K562 (cell line): ENCODE data around the gene PXDC1. TPM values are rescaled to one million over a fixed set of nuclear protein-coding genes. Genes with fewer than 3 reads are reported as not detected.

Source experiments
- ATAC-seq: fragments of 200-7000 bp; cut with Tn5 transposase; 3 replicates; pipeline ENCODE4 v1.9.1; 2020; ENCODE audit warnings: moderate library complexity
- BruUV-seq: library from RNA; stranded (reverse); fragments of 400-500 nt; replicated peaks from 2 replicates; lab custom pipeline; 2021; lab: Mats Ljungman, UMichigan
- CTCF ChIA-PET: fragments of 300-600 bp; formaldehyde crosslinking; extraction: SDS; loops from one replicate; lab custom pipeline; 2021; ENCODE audit warnings: low intra/inter-chr PET ratio; lab: Yijun Ruan, JAX
- POLR2A ChIA-PET: fragments of 300-600, 350-650 bp; sonication (Branson Sonifier 250); formaldehyde crosslinking; extraction: SDS; loops from one replicate; lab custom pipeline; 2021; ENCODE audit warnings: antibody characterized with exemption, inconsistent platforms; lab: Yijun Ruan, JAX
- DNase-seq, 4 experiments: peaks; one replicate each; pipeline versions ENCODE4 v3.0.0 to v3.0.0-alpha.2; 2011 to 2018; ENCODE audit warnings: low spot score in 3 of 4, mixed read lengths in 3 of 4; ENCODE audit errors: extremely low read depth in 1 of 4
- FAIRE-seq: peaks from 2 replicates; lab custom pipeline; 2011; peaks lifted over from hg19 to GRCh38; lab: Jason Lieb, UNC
- H2AFZ ChIP-seq: 2 replicates; pipeline ENCODE4 v1.6.0; 2011; ENCODE audit warnings: low read depth, low read length, control low read depth, inconsistent platforms
- H3K27ac ChIP-seq: fragments of 200-600 bp; 3 replicates; pipeline ENCODE4 v1.8.0; 2011; ENCODE audit warnings: low read depth, mild to moderate bottlenecking, control low read depth, inconsistent platforms, low read length, moderate library complexity, mixed read lengths; ENCODE audit errors: extremely low read depth
- H3K27me3 ChIP-seq, 2 experiments: fragments of 300-600 bp in 1 of 2; 2 replicates in 1 of 2; 3 replicates in 1 of 2; pipeline versions ENCODE4 v1.6.0 to v1.8.0; 2011; ENCODE audit warnings: inconsistent platforms in 2 of 2, low read length in 2 of 2, mild to moderate bottlenecking in 1 of 2, mixed read lengths in 1 of 2, moderate library complexity in 1 of 2; ENCODE audit not compliant: control insufficient read depth in 2 of 2, insufficient read depth in 2 of 2
- H3K36me3 ChIP-seq: fragments of 300-600 bp; 3 replicates; pipeline ENCODE4 v1.8.0; 2011; ENCODE audit warnings: mild to moderate bottlenecking, low read length, inconsistent platforms; ENCODE audit not compliant: control insufficient read depth, insufficient read depth
- H3K4me1 ChIP-seq, 2 experiments: fragments of 200-600 bp in 1 of 2; replicated peaks in 1 of 2; 2 replicates in 1 of 2; 3 replicates in 1 of 2; pipeline versions ENCODE4 v1.5.1 to v1.8.0; 2011; ENCODE audit warnings: inconsistent platforms in 2 of 2, low read length in 2 of 2, mild to moderate bottlenecking in 1 of 2, mixed read lengths in 1 of 2, moderate library complexity in 1 of 2; ENCODE audit not compliant: control insufficient read depth in 2 of 2, insufficient read depth in 2 of 2
- H3K4me2 ChIP-seq: 2 replicates; pipeline ENCODE4 v1.6.1; 2011; ENCODE audit warnings: low read length, control low read depth, inconsistent platforms, mixed read lengths; ENCODE audit not compliant: insufficient read depth
- H3K4me3 ChIP-seq: fragments of 200-600 bp; sonication (generic), shearing (Covaris generic); 2 replicates; pipeline ENCODE4 v1.5.1; 2016; ENCODE audit warnings: control low read depth, inconsistent platforms
- H3K79me2 ChIP-seq: fragments of 200-600 bp; 3 replicates; pipeline ENCODE4 v1.8.0; 2011; ENCODE audit warnings: low read length, inconsistent platforms; ENCODE audit not compliant: control insufficient read depth, insufficient read depth
- H3K9ac ChIP-seq, 2 experiments: 2 replicates each; pipeline versions ENCODE4 v1.6.0 to v1.6.1; 2011; ENCODE audit warnings: low read depth in 2 of 2, low read length in 2 of 2, control low read depth in 1 of 2, inconsistent platforms in 1 of 2, mild to moderate bottlenecking in 1 of 2, mixed read lengths in 1 of 2; ENCODE audit not compliant: insufficient read depth in 1 of 2
- H3K9me1 ChIP-seq: one replicate; pipeline ENCODE4 v1.6.0; 2011; ENCODE audit warnings: inconsistent platforms, mild to moderate bottlenecking, low read length, moderate library complexity; ENCODE audit not compliant: control insufficient read depth, insufficient read depth
- H3K9me3 ChIP-seq: replicated peaks from 2 replicates; pipeline ENCODE4 v1.5.1; 2011; ENCODE audit warnings: low read depth, low read length, inconsistent platforms; ENCODE audit not compliant: control insufficient read depth, insufficient read depth
- H4K20me1 ChIP-seq: replicated peaks from 2 replicates; pipeline ENCODE4 v1.6.1; 2011; ENCODE audit warnings: low read length, inconsistent platforms, mixed read lengths; ENCODE audit not compliant: control insufficient read depth, insufficient read depth
- CAMTA2 ChIP-seq: fragments of 250-450 bp; sonication (Bioruptor Pico); conservative IDR thresholded peaks from 2 replicates; pipeline ENCODE4 v1.5.1; 2022
- CCNT2 ChIP-seq: IDR thresholded peaks from 2 replicates; pipeline ENCODE4 v1.6.1; 2011; ENCODE audit warnings: borderline replicate concordance, low read depth, mild to moderate bottlenecking, moderate library complexity, mixed read lengths, low read length; ENCODE audit not compliant: insufficient read length; ENCODE audit errors: extremely low read depth
- DMBX1 ChIP-seq: fragments of 250-450 bp; sonication (Bioruptor Pico); IDR thresholded peaks from 2 replicates; pipeline ENCODE4 v1.8.0; 2022; ENCODE audit warnings: inconsistent platforms, mild to moderate bottlenecking, moderate library complexity, borderline replicate concordance
- HMGXB4 ChIP-seq: sonication (generic); formaldehyde crosslinking; IDR thresholded peaks from 2 replicates; pipeline ENCODE4 v1.8.1; 2023; ENCODE audit warnings: mild to moderate bottlenecking, missing genetic modification reagents
- NR2C2 ChIP-seq, 2 experiments: fragments of 200-800 bp in 1 of 2; sonication (Bioruptor generic) in 1 of 2; sonication (generic) in 1 of 2; formaldehyde crosslinking in 1 of 2; IDR thresholded peaks; 2 replicates each; pipeline versions ENCODE4 v1.6.1 to v1.8.0; 2016 to 2022; ENCODE audit warnings: mild to moderate bottlenecking in 1 of 2, missing compliant biosample characterization in 1 of 2, missing genetic modification characterization in 1 of 2, missing genetic modification reagents in 1 of 2
- ZEB2 ChIP-seq: fragments of 450-650 bp; IDR thresholded peaks from 2 replicates; pipeline ENCODE4 v1.6.1; 2016
- ZNF184 ChIP-seq: sonication (generic); formaldehyde crosslinking; IDR thresholded peaks from 2 replicates; pipeline ENCODE4 v1.5.0; 2020; ENCODE audit warnings: missing genetic modification reagents
- ZNF347 ChIP-seq: fragments of 450-650 bp; formaldehyde crosslinking; IDR thresholded peaks from 2 replicates; pipeline ENCODE4 v1.4.0; 2020; ENCODE audit warnings: low read depth, mild to moderate bottlenecking, moderate library complexity
- WGBS: fragments of 100-300 bp; shearing (Covaris generic); methylation state at CpG from one replicate; pipeline ENCODE4 v1.1.6; 2016; ENCODE audit warnings: low coverage, mixed read lengths; ENCODE audit not compliant: insufficient coverage; ENCODE audit errors: missing lambda C conversion rate; 5-methylcytosine and 5-hydroxymethylcytosine counted together
- in situ Hi-C: fragments of 300-500 bp; cut with MboI; formaldehyde crosslinking; loops from 4 replicates; pipeline ENCODE4 v1.15.0; 2018; ENCODE audit warnings: inconsistent platforms, mixed read lengths
- intact Hi-C: fragments of 100-400 bp; cut with micrococcal nuclease; formaldehyde crosslinking; loops from 2 replicates; pipeline ENCODE4 v1.14.2; 2022
- polyA plus RNA-seq, 8 experiments: library from polyadenylated mRNA; depleted of rRNA in 4 of 8; stranded (reverse) in 5 of 8; unstranded in 3 of 8; fragments of >200 nt; fragmentation: Nextera tagmentation in 2 of 8; fragmentation: Illumina TruSeq in 1 of 8; extraction: Ambion mirVana in 2 of 8; extraction: Trizol in 1 of 8; gene quantifications; 2 replicates each; pipeline versions ENCODE4 v1.2.1 to v1.2.3, GENCODE V29; 2011 to 2014; ENCODE audit warnings: inconsistent platforms in 1 of 8, missing spikeins in 1 of 8
- total RNA-seq, 7 experiments: library from RNA; depleted of rRNA in 6 of 7; stranded (reverse); fragments of >200 nt in 6 of 7; fragmentation: Illumina TruSeq in 2 of 7; extraction: Trizol in 2 of 7; gene quantifications; 2 replicates each; pipeline versions ENCODE4 v1.2.1 to v1.2.3, GENCODE V29; 2011 to 2021; ENCODE audit warnings: low replicate concordance in 1 of 7

Gene PXDC1
- total and polyA plus RNA-seq, 9 of the 15 experiments (the other 6 are each of a cell fraction or from before 2014, with no cell fraction given) = 0.09 to 0.33 (median 0.16) TPM; not detected in 5

- H3K9me1 ChIP-seq = no peaks in the 10 kb centered on the region
- peaks cover 45 to 64% of the 10 kb centered on the region in 2 experiments for H3K27me3 ChIP-seq
- WGBS = 3% methylated on average over 8 of the region's 8 CpGs
Measured at GRCh38 chr6:3798055-3798919, 46.8 kb upstream of the PXDC1 start.

GRCh38 chr6:3797231-3798054 lies 45.9 kb upstream of the PXDC1 start:
- BruUV-seq = no TSS peak
- H3K36me3 ChIP-seq = no peaks in the 10 kb centered on the region
- H3K79me2 ChIP-seq = no peaks in the 10 kb centered on the region
- no peak overlapping the region for H3K9ac ChIP-seq
- WGBS = 1% methylated on average over 7 of the region's 7 CpGs
- 0 out of 2 replicates have a peak, but pooled peaks cover 4% of the 10 kb centered on the region for H4K20me1 ChIP-seq
- FAIRE-seq = no peak
- H3K4me2 ChIP-seq = no peak overlapping the region
- in situ Hi-C loops (no loop called here), intact Hi-C loops (no loop called here)
- H3K9me3 ChIP-seq = no peaks in the 10 kb centered on the region
- no peak for ATAC-seq
- DNase-seq = no peak
- no peaks in the 10 kb centered on the region for H3K4me1 ChIP-seq
- no peak for TF ChIP-seq CAMTA2 (CRISPR knock-in tag)
- no peak for TF ChIP-seq HMGXB4 (CRISPR knock-in tag)
- TF ChIP-seq ZNF347 = no peak
- no peak for TF ChIP-seq NR2C2 (CRISPR knock-in tag; IDR thresholded peaks at IDR 0.05)
- no peak for TF ChIP-seq NR2C2 (tag; IDR thresholded peaks at IDR 0.05)
- TF ChIP-seq ZEB2 = no peak
- TF ChIP-seq CCNT2 = no peak
- ChIA-PET POLR2A (no interaction called here), CTCF (no interaction called here)
- H3K4me3 ChIP-seq = no peak overlapping the region
- H3K27ac ChIP-seq = no peak overlapping the region
- no peak overlapping the region for H2AFZ ChIP-seq
- H3K27me3 ChIP-seq = peaks cover 41 to 62% of the 10 kb centered on the region in 2 experiments
- H3K9me1 ChIP-seq = no peaks in the 10 kb centered on the region

More at GRCh38 chr6:3798055-3798919, 46.8 kb upstream of the PXDC1 start:
- Histone ChIP-seq H4K20me1 (0 out of 2 replicates have a peak, but pooled peaks cover 4% of the 10 kb centered on the region), H3K9ac (no peak overlapping the region), H3K4me2 (no peak overlapping the region), H3K27ac (no peak overlapping the region), H3K4me1 (no peaks in the 10 kb centered on the region), H3K36me3 (no peaks in the 10 kb centered on the region), H3K9me3 (no peaks in the 10 kb centered on the region), H2AFZ (no peak overlapping the region), H3K79me2 (no peaks in the 10 kb centered on the region), H3K4me3 (no peak overlapping the region)
- TF ChIP-seq ZNF184 (CRISPR knock-in tag) (no peak), DMBX1 (CRISPR knock-in tag) (no peak)
- ChIA-PET POLR2A (no interaction called here), CTCF (no interaction called here)
- FAIRE-seq = no peak
- intact Hi-C loops = no loop called here
- DNase-seq = no peak
- in situ Hi-C loops = no loop called here
- no TSS peak for BruUV-seq
- ATAC-seq = no peak
